ENCODE data around the gene SMIM32.

DNA sequence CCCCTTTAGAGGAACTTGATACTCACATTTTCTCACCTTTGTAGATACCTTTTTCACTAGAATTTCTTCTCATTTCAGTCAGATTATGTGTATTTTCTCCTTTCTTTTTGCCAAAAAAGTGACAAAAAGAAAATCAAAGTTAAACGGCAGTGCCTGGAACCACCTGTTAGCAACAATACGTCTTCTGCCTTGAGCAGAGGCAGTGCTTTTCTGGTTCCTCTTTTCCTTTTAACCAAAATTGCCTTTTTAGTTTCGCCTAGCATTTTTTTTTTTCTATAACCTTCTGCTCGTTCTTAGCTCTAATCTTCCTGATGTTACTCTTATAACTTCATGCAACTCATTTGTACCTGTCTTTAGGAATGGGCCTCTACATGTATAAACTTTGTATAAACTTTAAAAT, 26.1 kb downstream of the SMIM32 start:
- TF ChIP-seq EP300 (IDR thresholded peaks at IDR 0.05; ENCODE audit: low read length) (no peak), FOXM1 (IDR thresholded peaks at IDR 0.05; ENCODE audit: low read depth) (no peak), FOXM1 (CRISPR knock-in tag; IDR thresholded peaks at IDR 0.05; ENCODE audit: low read depth) (no peak), NONO (IDR thresholded peaks at IDR 0.05; ENCODE audit: low read depth in 2 of 2, low read length in 1 of 2) (no peak), FOXA1 (IDR thresholded peaks at IDR 0.05; ENCODE audit: borderline replicate concordance) (no peak), CREM (IDR thresholded peaks at IDR 0.05; ENCODE audit: low read depth) (no peak), ZFX (CRISPR knock-in tag; IDR thresholded peaks at IDR 0.05) (no peak), SPI1 (IDR thresholded peaks at IDR 0.05; ENCODE audit: borderline replicate concordance, low read depth, low read length) (no peak)
- TF ChIP-seq, protein P1, sequence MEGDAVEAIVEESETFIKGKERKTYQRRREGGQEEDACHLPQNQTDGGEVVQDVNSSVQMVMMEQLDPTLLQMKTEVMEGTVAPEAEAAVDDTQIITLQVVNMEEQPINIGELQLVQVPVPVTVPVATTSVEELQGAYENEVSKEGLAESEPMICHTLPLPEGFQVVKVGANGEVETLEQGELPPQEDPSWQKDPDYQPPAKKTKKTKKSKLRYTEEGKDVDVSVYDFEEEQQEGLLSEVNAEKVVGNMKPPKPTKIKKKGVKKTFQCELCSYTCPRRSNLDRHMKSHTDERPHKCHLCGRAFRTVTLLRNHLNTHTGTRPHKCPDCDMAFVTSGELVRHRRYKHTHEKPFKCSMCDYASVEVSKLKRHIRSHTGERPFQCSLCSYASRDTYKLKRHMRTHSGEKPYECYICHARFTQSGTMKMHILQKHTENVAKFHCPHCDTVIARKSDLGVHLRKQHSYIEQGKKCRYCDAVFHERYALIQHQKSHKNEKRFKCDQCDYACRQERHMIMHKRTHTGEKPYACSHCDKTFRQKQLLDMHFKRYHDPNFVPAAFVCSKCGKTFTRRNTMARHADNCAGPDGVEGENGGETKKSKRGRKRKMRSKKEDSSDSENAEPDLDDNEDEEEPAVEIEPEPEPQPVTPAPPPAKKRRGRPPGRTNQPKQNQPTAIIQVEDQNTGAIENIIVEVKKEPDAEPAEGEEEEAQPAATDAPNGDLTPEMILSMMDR (IDR thresholded peaks at IDR 0.05 in 2 of 3, conservative IDR thresholded peaks at IDR 0.05 in 1 of 3; ENCODE audit: insufficient read depth in 2 of 3, low read depth in 1 of 3, low read length in 3 of 3) = no peak

All from K562 (cell line).